GM23338 (cell line): ENCODE results near the gene TIMM22. TPM values are rescaled to one million over a fixed set of nuclear protein-coding genes. Genes with fewer than 3 reads are reported as not detected.

ENCODE experiments used
- ATAC-seq: fragments of 200-7000 bp; cut with Tn5 transposase; 3 replicates; pipeline ENCODE4 v1.9.1; 2020
- DNase-seq: peaks from one replicate; pipeline ENCODE4 v3.0.0-alpha.2; 2015; ENCODE audit warnings: low spot score
- H2AFZ ChIP-seq: fragments of 200-600 bp; sonication (generic); 2 replicates; pipeline ENCODE4 v1.8.0; 2016; ENCODE audit warnings: antibody characterized with exemption, mild to moderate bottlenecking, moderate library complexity
- H3F3A ChIP-seq: fragments of 200-600 bp; sonication (generic); replicated peaks from 2 replicates; pipeline ENCODE4 v1.8.0; 2017; ENCODE audit warnings: antibody characterized with exemption, mixed run types, low read depth
- H3K27ac ChIP-seq: fragments of 200-600 bp; sonication (generic); 2 replicates; pipeline ENCODE4 v1.6.1; 2016; ENCODE audit warnings: low read depth
- H3K27me3 ChIP-seq: fragments of 200-600 bp; sonication (generic); 2 replicates; pipeline ENCODE4 v1.8.0; 2016; ENCODE audit warnings: mild to moderate bottlenecking, mixed run types, moderate library complexity; ENCODE audit not compliant: insufficient read depth
- H3K36me3 ChIP-seq: fragments of 200-600 bp; sonication (generic); 2 replicates; pipeline ENCODE4 v1.8.0; 2016; ENCODE audit warnings: mild to moderate bottlenecking; ENCODE audit not compliant: insufficient read depth
- H3K4me1 ChIP-seq: fragments of 200-600 bp; sonication (generic); 2 replicates; pipeline ENCODE4 v1.8.0; 2016; ENCODE audit warnings: mild to moderate bottlenecking, moderate library complexity; ENCODE audit not compliant: insufficient read depth
- H3K4me2 ChIP-seq: fragments of 200-600 bp; sonication (generic); 2 replicates; pipeline ENCODE4 v1.7.1; 2017; ENCODE audit warnings: mixed run types
- H3K4me3 ChIP-seq: fragments of 200-600 bp; sonication (generic); 2 replicates; pipeline ENCODE4 v1.6.1; 2016; ENCODE audit warnings: mixed run types
- H3K79me2 ChIP-seq: fragments of 200-600 bp; sonication (generic); replicated peaks from 2 replicates; pipeline ENCODE4 v1.8.0; 2017; ENCODE audit warnings: mild to moderate bottlenecking; ENCODE audit not compliant: insufficient read depth
- H3K9me2 ChIP-seq: fragments of 200-600 bp; sonication (generic); 2 replicates; pipeline ENCODE4 v1.8.0; 2017; ENCODE audit not compliant: insufficient read depth
- H4K20me1 ChIP-seq: fragments of 200-600 bp; sonication (generic); replicated peaks from 2 replicates; pipeline ENCODE4 v1.8.0; 2017; ENCODE audit warnings: mild to moderate bottlenecking; ENCODE audit not compliant: insufficient read depth
- H3K27ac Mint-ChIP-seq: 2 replicates; pipeline ENCODE4 v1.8.0; 2020; ENCODE audit warnings: inconsistent platforms, mild to moderate bottlenecking, moderate library complexity, mixed read lengths
- H3K27me3 Mint-ChIP-seq: 3 replicates; pipeline ENCODE4 v1.8.0; 2022; ENCODE audit warnings: low read depth, mild to moderate bottlenecking, moderate library complexity, mixed read lengths, inconsistent platforms; ENCODE audit not compliant: insufficient read depth, poor library complexity
- H3K36me3 Mint-ChIP-seq: 3 replicates; pipeline ENCODE4 v1.8.0; 2021; ENCODE audit warnings: low read depth, mild to moderate bottlenecking, inconsistent platforms, moderate library complexity, mixed read lengths
- H3K4me1 Mint-ChIP-seq: 3 replicates; pipeline ENCODE4 v1.8.0; 2020; ENCODE audit warnings: mild to moderate bottlenecking, inconsistent platforms, mixed read lengths
- H3K4me3 Mint-ChIP-seq: 3 replicates; pipeline ENCODE4 v1.8.0; 2021; ENCODE audit warnings: moderate library complexity, mild to moderate bottlenecking, inconsistent platforms, mixed read lengths
- H3K9me3 Mint-ChIP-seq: 3 replicates; pipeline ENCODE4 v1.8.0; 2020; ENCODE audit warnings: moderate library complexity, mild to moderate bottlenecking, inconsistent platforms, mixed read lengths
- CREB1 ChIP-seq: fragments of 250-450 bp; sonication (Bioruptor Pico); IDR thresholded peaks from 2 replicates; pipeline ENCODE4 v1.5.0; 2020; ENCODE audit warnings: low read depth, mild to moderate bottlenecking, moderate library complexity
- CTCF ChIP-seq, 2 experiments: fragments of 200-600 bp in 1 of 2; sonication (generic) in 1 of 2; conservative IDR thresholded peaks; 2 replicates each; pipeline versions ENCODE4 v1.5.1 to v1.6.1; 2016 to 2017; ENCODE audit warnings: antibody characterized with exemption in 2 of 2, low read depth in 2 of 2, mild to moderate bottlenecking in 2 of 2, moderate library complexity in 1 of 2
- ETS1 ChIP-seq: IDR thresholded peaks from 2 replicates; pipeline ENCODE4 v1.6.1; 2016; ENCODE audit warnings: antibody characterized with exemption
- EZH2 ChIP-seq: fragments of 200-600 bp; sonication (generic); IDR thresholded peaks from one replicate; pipeline ENCODE4 v1.8.0; 2017; ENCODE audit warnings: antibody characterized with exemption, mild to moderate bottlenecking, low read depth; ENCODE audit not compliant: unreplicated experiment
- EZH2phosphoT487 ChIP-seq: fragments of 200-600 bp; sonication (generic); IDR thresholded peaks from one replicate; pipeline ENCODE4 v1.8.1; 2018; ENCODE audit warnings: antibody characterized with exemption; ENCODE audit not compliant: unreplicated experiment
- JUNB ChIP-seq: IDR thresholded peaks from one replicate; pipeline ENCODE4 v1.6.1; 2016; ENCODE audit warnings: antibody characterized with exemption; ENCODE audit not compliant: unreplicated experiment
- NANOG ChIP-seq: IDR thresholded peaks from 2 replicates; pipeline ENCODE4 v1.6.1; 2016; ENCODE audit warnings: antibody characterized with exemption, borderline replicate concordance
- POLR2AphosphoS5 ChIP-seq: IDR thresholded peaks from 2 replicates; pipeline ENCODE4 v1.6.1; 2016; ENCODE audit warnings: antibody characterized with exemption, low read depth
- STAT1 ChIP-seq: IDR thresholded peaks from one replicate; pipeline ENCODE4 v1.6.1; 2016; ENCODE audit warnings: antibody characterized with exemption; ENCODE audit not compliant: unreplicated experiment
- ZNF114 ChIP-seq: fragments of 250-450 bp; sonication (Bioruptor Pico); IDR thresholded peaks from 2 replicates; pipeline ENCODE4 v1.5.0; 2020; ENCODE audit warnings: mild to moderate bottlenecking, moderate library complexity
- ZNF331 ChIP-seq: fragments of 250-450 bp; sonication (Bioruptor Pico); IDR thresholded peaks from 2 replicates; pipeline ENCODE4 v1.5.0; 2020; ENCODE audit warnings: low read depth, mild to moderate bottlenecking, moderate library complexity
- polyA plus RNA-seq: library from polyadenylated mRNA; unstranded; fragments of >200 nt; fragmentation: Nextera tagmentation; extraction: Ambion mirVana; gene quantifications from 2 replicates; pipeline ENCODE4 v1.2.1, GENCODE V29; 2016
- total RNA-seq: library from RNA; depleted of rRNA; stranded (reverse); fragments of >200 nt; shearing (Covaris generic); gene quantifications from 2 replicates; pipeline ENCODE4 v1.2.3, GENCODE V29; 2014
- TF ChIP-seq, protein P1 (sequence below): IDR thresholded peaks from one replicate; pipeline ENCODE4 v1.6.1; 2018; ENCODE audit warnings: antibody characterized with exemption; ENCODE audit not compliant: unreplicated experiment
- TF ChIP-seq, protein P2 (sequence below): fragments of 250-450 bp; sonication (Bioruptor Pico); IDR thresholded peaks from 2 replicates; pipeline ENCODE4 v1.5.0; 2020; ENCODE audit warnings: mild to moderate bottlenecking, moderate library complexity

Gene TIMM22
- total and polyA plus RNA-seq, 2 experiments from 2014 or later = 21.9 to 24.4 TPM

DNA sequence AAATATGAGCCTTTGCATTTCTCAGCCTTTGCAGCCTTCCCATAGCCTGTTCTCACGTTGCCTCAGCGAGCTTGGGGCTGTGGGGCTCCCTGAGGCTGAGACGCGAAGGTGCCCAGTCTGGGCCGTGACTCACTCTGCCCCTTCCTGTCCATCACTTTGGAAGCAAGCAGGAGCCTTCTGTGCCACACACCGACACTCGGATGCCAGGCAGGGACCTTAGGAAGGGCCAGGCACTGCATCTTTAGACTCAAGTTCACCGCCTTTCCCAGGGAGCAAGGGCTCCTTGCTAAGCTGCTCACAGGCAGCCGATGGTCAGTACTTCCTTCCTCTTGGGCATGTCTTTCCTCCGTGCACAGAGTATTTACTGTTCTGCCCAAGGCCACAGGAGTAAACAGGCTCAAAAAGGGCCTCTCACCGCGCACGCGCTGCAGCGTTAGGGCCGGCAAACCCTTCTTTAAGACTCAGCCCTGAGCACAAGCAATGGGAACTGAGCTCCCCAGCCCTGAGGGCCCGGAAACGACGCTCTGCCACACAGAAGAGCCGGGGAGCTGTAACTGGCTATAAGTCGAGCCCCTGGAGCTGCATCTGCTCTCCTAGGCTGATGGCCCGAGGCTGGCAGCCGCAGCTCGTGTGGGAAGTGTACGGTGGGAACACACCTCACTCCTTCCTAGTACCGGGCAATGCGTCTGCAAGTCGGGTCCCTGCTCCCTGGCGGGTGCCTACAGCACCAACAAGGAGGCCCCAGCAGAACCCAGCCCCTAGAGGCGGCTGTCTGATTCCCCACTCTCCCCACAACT lies 7.2 kb downstream of the TIMM22 start:
- H4K20me1 ChIP-seq = peaks cover 16% of the 10 kb centered on the region

More for the DNA sequence above, 7.2 kb downstream of the TIMM22 start:
- TF ChIP-seq, protein P1, sequence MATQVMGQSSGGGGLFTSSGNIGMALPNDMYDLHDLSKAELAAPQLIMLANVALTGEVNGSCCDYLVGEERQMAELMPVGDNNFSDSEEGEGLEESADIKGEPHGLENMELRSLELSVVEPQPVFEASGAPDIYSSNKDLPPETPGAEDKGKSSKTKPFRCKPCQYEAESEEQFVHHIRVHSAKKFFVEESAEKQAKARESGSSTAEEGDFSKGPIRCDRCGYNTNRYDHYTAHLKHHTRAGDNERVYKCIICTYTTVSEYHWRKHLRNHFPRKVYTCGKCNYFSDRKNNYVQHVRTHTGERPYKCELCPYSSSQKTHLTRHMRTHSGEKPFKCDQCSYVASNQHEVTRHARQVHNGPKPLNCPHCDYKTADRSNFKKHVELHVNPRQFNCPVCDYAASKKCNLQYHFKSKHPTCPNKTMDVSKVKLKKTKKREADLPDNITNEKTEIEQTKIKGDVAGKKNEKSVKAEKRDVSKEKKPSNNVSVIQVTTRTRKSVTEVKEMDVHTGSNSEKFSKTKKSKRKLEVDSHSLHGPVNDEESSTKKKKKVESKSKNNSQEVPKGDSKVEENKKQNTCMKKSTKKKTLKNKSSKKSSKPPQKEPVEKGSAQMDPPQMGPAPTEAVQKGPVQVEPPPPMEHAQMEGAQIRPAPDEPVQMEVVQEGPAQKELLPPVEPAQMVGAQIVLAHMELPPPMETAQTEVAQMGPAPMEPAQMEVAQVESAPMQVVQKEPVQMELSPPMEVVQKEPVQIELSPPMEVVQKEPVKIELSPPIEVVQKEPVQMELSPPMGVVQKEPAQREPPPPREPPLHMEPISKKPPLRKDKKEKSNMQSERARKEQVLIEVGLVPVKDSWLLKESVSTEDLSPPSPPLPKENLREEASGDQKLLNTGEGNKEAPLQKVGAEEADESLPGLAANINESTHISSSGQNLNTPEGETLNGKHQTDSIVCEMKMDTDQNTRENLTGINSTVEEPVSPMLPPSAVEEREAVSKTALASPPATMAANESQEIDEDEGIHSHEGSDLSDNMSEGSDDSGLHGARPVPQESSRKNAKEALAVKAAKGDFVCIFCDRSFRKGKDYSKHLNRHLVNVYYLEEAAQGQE = no peak
- no peak for TF ChIP-seq POLR2AphosphoS5
- no peak for TF ChIP-seq CTCF (conservative IDR thresholded peaks at IDR 0.05; ENCODE audit: low read depth in 2 of 2)
- TF ChIP-seq ZNF331 (CRISPR knock-in tag) = no peak
- TF ChIP-seq JUNB = no peak
- TF ChIP-seq NANOG = no peak
- TF ChIP-seq CREB1 (CRISPR knock-in tag) = no peak
- TF ChIP-seq STAT1 = no peak
- TF ChIP-seq, protein P2, sequence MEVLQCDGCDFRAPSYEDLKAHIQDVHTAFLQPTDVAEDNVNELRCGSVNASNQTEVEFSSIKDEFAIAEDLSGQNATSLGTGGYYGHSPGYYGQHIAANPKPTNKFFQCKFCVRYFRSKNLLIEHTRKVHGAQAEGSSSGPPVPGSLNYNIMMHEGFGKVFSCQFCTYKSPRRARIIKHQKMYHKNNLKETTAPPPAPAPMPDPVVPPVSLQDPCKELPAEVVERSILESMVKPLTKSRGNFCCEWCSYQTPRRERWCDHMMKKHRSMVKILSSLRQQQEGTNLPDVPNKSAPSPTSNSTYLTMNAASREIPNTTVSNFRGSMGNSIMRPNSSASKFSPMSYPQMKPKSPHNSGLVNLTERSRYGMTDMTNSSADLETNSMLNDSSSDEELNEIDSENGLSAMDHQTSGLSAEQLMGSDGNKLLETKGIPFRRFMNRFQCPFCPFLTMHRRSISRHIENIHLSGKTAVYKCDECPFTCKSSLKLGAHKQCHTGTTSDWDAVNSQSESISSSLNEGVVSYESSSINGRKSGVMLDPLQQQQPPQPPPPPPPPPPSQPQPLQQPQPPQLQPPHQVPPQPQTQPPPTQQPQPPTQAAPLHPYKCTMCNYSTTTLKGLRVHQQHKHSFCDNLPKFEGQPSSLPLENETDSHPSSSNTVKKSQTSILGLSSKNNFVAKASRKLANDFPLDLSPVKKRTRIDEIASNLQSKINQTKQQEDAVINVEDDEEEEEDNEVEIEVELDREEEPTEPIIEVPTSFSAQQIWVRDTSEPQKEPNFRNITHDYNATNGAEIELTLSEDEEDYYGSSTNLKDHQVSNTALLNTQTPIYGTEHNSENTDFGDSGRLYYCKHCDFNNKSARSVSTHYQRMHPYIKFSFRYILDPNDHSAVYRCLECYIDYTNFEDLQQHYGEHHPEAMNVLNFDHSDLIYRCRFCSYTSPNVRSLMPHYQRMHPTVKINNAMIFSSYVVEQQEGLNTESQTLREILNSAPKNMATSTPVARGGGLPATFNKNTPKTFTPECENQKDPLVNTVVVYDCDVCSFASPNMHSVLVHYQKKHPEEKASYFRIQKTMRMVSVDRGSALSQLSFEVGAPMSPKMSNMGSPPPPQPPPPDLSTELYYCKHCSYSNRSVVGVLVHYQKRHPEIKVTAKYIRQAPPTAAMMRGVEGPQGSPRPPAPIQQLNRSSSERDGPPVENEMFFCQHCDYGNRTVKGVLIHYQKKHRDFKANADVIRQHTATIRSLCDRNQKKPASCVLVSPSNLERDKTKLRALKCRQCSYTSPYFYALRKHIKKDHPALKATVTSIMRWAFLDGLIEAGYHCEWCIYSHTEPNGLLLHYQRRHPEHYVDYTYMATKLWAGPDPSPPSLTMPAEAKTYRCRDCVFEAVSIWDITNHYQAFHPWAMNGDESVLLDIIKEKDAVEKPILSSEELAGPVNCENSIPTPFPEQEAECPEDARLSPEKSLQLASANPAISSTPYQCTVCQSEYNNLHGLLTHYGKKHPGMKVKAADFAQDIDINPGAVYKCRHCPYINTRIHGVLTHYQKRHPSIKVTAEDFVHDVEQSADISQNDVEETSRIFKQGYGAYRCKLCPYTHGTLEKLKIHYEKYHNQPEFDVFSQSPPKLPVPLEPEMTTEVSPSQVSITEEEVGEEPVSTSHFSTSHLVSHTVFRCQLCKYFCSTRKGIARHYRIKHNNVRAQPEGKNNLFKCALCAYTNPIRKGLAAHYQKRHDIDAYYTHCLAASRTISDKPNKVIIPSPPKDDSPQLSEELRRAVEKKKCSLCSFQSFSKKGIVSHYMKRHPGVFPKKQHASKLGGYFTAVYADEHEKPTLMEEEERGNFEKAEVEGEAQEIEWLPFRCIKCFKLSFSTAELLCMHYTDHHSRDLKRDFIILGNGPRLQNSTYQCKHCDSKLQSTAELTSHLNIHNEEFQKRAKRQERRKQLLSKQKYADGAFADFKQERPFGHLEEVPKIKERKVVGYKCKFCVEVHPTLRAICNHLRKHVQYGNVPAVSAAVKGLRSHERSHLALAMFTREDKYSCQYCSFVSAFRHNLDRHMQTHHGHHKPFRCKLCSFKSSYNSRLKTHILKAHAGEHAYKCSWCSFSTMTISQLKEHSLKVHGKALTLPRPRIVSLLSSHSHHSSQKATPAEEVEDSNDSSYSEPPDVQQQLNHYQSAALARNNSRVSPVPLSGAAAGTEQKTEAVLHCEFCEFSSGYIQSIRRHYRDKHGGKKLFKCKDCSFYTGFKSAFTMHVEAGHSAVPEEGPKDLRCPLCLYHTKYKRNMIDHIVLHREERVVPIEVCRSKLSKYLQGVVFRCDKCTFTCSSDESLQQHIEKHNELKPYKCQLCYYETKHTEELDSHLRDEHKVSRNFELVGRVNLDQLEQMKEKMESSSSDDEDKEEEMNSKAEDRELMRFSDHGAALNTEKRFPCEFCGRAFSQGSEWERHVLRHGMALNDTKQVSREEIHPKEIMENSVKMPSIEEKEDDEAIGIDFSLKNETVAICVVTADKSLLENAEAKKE (CRISPR knock-in tag) = no peak
- no peak for TF ChIP-seq ZNF114 (CRISPR knock-in tag)
- TF ChIP-seq ETS1 = no peak
- no peak for TF ChIP-seq EZH2phosphoT487
- no peak for TF ChIP-seq EZH2
- H3K4me3 ChIP-seq = no peak overlapping the region
- Mint-ChIP-seq H3K27me3 (peaks cover 5% of the 10 kb centered on the region), H3K4me1 (peaks cover 16% of the 10 kb centered on the region), H3K36me3 (peaks cover 48% of the 10 kb centered on the region), H3K4me3 (no peak overlapping the region), H3K27ac (no peak overlapping the region), H3K9me3 (no peaks in the 10 kb centered on the region; the same call in 2 of the 3 replicates)
- H3K4me2 ChIP-seq = no peak overlapping the region
- no peaks in the 10 kb centered on the region for H3K27me3 ChIP-seq
- H3K9me2 ChIP-seq = no peaks in the 10 kb centered on the region
- H3K79me2 ChIP-seq = no peaks in the 10 kb centered on the region; the same call in 1 of the 2 replicates
- no peaks in the 10 kb centered on the region for H3K4me1 ChIP-seq
- H2AFZ ChIP-seq = no peak overlapping the region
- H3K27ac ChIP-seq = peak overlapping the region; percentile 63; the same call in 1 of the 2 replicates
- H3F3A ChIP-seq = peaks cover 16% of the 10 kb centered on the region; the same call in 1 of the 2 replicates
- H3K36me3 ChIP-seq = peaks cover 23% of the 10 kb centered on the region; the same call in 1 of the 2 replicates
- DNase-seq (no peak), ATAC-seq (no peak; the same call in 2 of the 3 replicates)
